SK-N-SH treated with all-trans-retinoic acid at 6 μM for 48 hours (cell line): ENCODE data around the gene PLAGL2.

Source experiments
- ATAC-seq: fragments of 200-7000 bp; cut with Tn5 transposase; 3 replicates; pipeline ENCODE4 v1.9.1; 2020; ENCODE audit warnings: mild to moderate bottlenecking, moderate library complexity
- ARNTL ChIP-seq: fragments of 450-650 bp; formaldehyde crosslinking; IDR thresholded peaks from 2 replicates; pipeline ENCODE4 v1.5.0; 2020; ENCODE audit warnings: low read depth, mild to moderate bottlenecking, moderate library complexity, borderline replicate concordance
- BACH2 ChIP-seq: fragments of 250-450 bp; sonication (Bioruptor Pico); IDR thresholded peaks from 2 replicates; pipeline ENCODE4 v1.9.0; 2021; ENCODE audit warnings: mild to moderate bottlenecking, borderline replicate concordance
- CSDC2 ChIP-seq: fragments of 250-450 bp; sonication (Bioruptor Pico); IDR thresholded peaks from 2 replicates; pipeline ENCODE4 v1.5.0; 2020; ENCODE audit warnings: mild to moderate bottlenecking, moderate library complexity
- ESRRG ChIP-seq: fragments of 250-450 bp; sonication (Bioruptor Pico); IDR thresholded peaks from 2 replicates; pipeline ENCODE4 v1.6.1; 2021; ENCODE audit warnings: mild to moderate bottlenecking
- GLIS3 ChIP-seq: fragments of 250-450 bp; sonication (Bioruptor Pico); IDR thresholded peaks from 2 replicates; pipeline ENCODE4 v1.5.0; 2020; ENCODE audit warnings: mild to moderate bottlenecking, moderate library complexity
- ISL1 ChIP-seq: fragments of 250-450 bp; sonication (Bioruptor Pico); IDR thresholded peaks from 2 replicates; pipeline ENCODE4 v2.1.2; 2022; ENCODE audit warnings: mild to moderate bottlenecking, moderate library complexity
- OSR1 ChIP-seq: fragments of 250-450 bp; sonication (Bioruptor Pico); IDR thresholded peaks from 2 replicates; pipeline ENCODE4 v1.8.0; 2022; ENCODE audit warnings: moderate library complexity, mild to moderate bottlenecking, inconsistent platforms
- PPARA ChIP-seq: fragments of 250-450 bp; sonication (Bioruptor Pico); IDR thresholded peaks from 2 replicates; pipeline ENCODE4 v1.5.0; 2020; ENCODE audit warnings: mild to moderate bottlenecking, borderline replicate concordance
- RARB ChIP-seq: fragments of 250-450 bp; sonication (Bioruptor Pico); IDR thresholded peaks from 2 replicates; pipeline ENCODE4 v1.8.0; 2021; ENCODE audit warnings: mild to moderate bottlenecking, moderate library complexity
- SNAI2 ChIP-seq: fragments of 250-450 bp; sonication (Bioruptor Pico); IDR thresholded peaks from 2 replicates; pipeline ENCODE4 v1.5.0; 2020; ENCODE audit warnings: mild to moderate bottlenecking, moderate library complexity
- TCF4 ChIP-seq: fragments of 250-450 bp; sonication (Bioruptor Pico); IDR thresholded peaks from 2 replicates; pipeline ENCODE4 v1.8.0; 2021; ENCODE audit warnings: mild to moderate bottlenecking, moderate library complexity, borderline replicate concordance
- TOX ChIP-seq: fragments of 250-450 bp; sonication (Bioruptor Pico); IDR thresholded peaks from 2 replicates; pipeline ENCODE4 v1.8.0; 2021; ENCODE audit warnings: mild to moderate bottlenecking, moderate library complexity, borderline replicate concordance
- ZC3H10 ChIP-seq: fragments of 250-450 bp; sonication (Bioruptor Pico); IDR thresholded peaks from 2 replicates; pipeline ENCODE4 v1.5.1; 2021; ENCODE audit warnings: mild to moderate bottlenecking, moderate library complexity
- ZFP3 ChIP-seq: fragments of 250-450 bp; sonication (Bioruptor Pico); IDR thresholded peaks from 2 replicates; pipeline ENCODE4 v1.5.0; 2020; ENCODE audit warnings: mild to moderate bottlenecking, moderate library complexity
- ZFP30 ChIP-seq: fragments of 450-650 bp; formaldehyde crosslinking; IDR thresholded peaks from 2 replicates; pipeline ENCODE4 v1.5.0; 2022; ENCODE audit warnings: mild to moderate bottlenecking, moderate library complexity
- ZNF70 ChIP-seq: fragments of 450-650 bp; formaldehyde crosslinking; IDR thresholded peaks from 2 replicates; pipeline ENCODE4 v1.5.0; 2020; ENCODE audit warnings: mild to moderate bottlenecking, moderate library complexity
- ZNF8 ChIP-seq: fragments of 450-650 bp; formaldehyde crosslinking; IDR thresholded peaks from 2 replicates; pipeline ENCODE4 v1.5.0; 2020; ENCODE audit warnings: mild to moderate bottlenecking, moderate library complexity
- TF ChIP-seq, protein P1 (sequence below): fragments of 250-450 bp; sonication (Bioruptor Pico); IDR thresholded peaks from 2 replicates; pipeline ENCODE4 v1.8.0; 2020; ENCODE audit warnings: mild to moderate bottlenecking, moderate library complexity, borderline replicate concordance
- TF ChIP-seq, protein P2 (sequence below): fragments of 250-450 bp; sonication (Bioruptor Pico); IDR thresholded peaks from 2 replicates; pipeline ENCODE4 v1.5.1; 2021; ENCODE audit warnings: mild to moderate bottlenecking, moderate library complexity
- TF ChIP-seq, protein P3 (sequence below): fragments of 250-450 bp; sonication (Bioruptor Pico); IDR thresholded peaks from 2 replicates; pipeline ENCODE4 v1.5.0; 2020; ENCODE audit warnings: mild to moderate bottlenecking, moderate library complexity

The PLAGL2 gene

GRCh38 chr20:32165836-32166545 is 41.6 kb downstream of the PLAGL2 start:
- ATAC-seq = no peak
- TF ChIP-seq SNAI2 (CRISPR knock-in tag) (no peak), ZNF70 (CRISPR knock-in tag) (no peak), ZNF8 (CRISPR knock-in tag) (no peak), ZC3H10 (no peak), RARB (CRISPR knock-in tag) (no peak), OSR1 (CRISPR knock-in tag) (no peak), BACH2 (CRISPR knock-in tag) (no peak)
- TF ChIP-seq, protein P1, sequence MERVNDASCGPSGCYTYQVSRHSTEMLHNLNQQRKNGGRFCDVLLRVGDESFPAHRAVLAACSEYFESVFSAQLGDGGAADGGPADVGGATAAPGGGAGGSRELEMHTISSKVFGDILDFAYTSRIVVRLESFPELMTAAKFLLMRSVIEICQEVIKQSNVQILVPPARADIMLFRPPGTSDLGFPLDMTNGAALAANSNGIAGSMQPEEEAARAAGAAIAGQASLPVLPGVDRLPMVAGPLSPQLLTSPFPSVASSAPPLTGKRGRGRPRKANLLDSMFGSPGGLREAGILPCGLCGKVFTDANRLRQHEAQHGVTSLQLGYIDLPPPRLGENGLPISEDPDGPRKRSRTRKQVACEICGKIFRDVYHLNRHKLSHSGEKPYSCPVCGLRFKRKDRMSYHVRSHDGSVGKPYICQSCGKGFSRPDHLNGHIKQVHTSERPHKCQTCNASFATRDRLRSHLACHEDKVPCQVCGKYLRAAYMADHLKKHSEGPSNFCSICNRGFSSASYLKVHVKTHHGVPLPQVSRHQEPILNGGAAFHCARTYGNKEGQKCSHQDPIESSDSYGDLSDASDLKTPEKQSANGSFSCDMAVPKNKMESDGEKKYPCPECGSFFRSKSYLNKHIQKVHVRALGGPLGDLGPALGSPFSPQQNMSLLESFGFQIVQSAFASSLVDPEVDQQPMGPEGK (CRISPR knock-in tag) = no peak

DNA sequence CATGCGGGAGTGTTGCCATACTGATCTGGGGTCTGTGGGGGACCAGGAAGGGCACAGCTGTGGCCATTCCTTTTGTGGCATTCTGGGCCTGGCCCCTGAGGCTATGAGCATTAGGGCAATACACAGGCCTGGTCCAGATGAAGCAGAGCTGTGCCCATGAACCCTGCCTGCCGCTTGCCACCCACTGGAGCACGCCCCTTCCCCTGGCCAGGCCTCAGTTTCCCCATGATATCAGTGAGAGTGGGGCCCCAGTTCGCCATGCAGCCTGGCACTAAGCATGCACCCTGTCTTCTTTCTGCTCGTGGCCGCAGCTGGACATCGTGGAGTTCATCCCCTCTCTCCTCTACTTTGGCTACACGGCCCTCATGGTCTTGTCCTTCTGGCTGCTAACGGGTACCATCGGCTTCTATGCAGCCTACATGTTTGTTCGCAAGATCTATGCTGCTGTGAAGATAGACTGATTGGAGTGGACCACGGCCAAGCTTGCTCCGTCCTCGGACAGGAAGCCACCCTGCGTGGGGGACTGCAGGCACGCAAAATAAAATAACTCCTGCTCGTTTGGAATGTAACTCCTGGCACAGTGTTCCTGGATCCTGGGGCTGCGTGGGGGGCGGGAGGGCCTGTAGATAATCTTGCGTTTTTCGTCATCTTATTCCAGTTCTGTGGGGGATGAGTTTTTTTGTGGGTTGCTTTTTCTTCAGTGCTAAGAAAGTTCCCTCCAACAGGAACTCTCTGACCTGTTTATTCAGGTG is 42.4 kb downstream of the PLAGL2 start:
- no peak for ATAC-seq
- TF ChIP-seq RARB (CRISPR knock-in tag) (no peak), ZFP3 (CRISPR knock-in tag) (no peak), ZNF8 (CRISPR knock-in tag) (no peak), BACH2 (CRISPR knock-in tag) (no peak), CSDC2 (CRISPR knock-in tag) (no peak), ESRRG (no peak), ARNTL (CRISPR knock-in tag) (no peak), TCF4 (no peak), ISL1 (CRISPR knock-in tag) (no peak), ZNF70 (CRISPR knock-in tag) (no peak), TOX (CRISPR knock-in tag) (no peak), ZFP30 (no peak)
- TF ChIP-seq, protein P2, sequence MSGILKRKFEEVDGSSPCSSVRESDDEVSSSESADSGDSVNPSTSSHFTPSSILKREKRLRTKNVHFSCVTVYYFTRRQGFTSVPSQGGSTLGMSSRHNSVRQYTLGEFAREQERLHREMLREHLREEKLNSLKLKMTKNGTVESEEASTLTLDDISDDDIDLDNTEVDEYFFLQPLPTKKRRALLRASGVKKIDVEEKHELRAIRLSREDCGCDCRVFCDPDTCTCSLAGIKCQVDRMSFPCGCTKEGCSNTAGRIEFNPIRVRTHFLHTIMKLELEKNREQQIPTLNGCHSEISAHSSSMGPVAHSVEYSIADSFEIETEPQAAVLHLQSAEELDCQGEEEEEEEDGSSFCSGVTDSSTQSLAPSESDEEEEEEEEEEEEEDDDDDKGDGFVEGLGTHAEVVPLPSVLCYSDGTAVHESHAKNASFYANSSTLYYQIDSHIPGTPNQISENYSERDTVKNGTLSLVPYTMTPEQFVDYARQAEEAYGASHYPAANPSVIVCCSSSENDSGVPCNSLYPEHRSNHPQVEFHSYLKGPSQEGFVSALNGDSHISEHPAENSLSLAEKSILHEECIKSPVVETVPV (CRISPR knock-in tag) = no peak

DNA sequence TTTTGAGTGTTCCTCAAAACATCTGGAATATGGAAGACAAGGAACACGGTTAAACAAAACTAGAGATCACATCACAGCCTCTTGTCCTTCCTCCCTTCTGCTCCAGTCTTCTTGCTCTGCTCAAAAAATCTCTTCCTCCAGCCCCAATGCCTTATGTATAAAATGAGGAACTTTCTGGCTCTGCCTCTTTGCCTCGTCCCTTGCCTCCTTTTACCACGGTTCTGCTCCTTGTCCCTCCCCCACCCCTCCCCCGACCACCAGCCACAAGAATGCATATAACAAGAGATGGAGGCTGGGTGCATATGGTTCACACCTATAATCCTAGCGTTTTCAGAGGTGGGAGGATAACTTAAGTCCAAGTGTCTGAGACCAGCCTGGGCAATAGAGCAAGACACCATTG is 43.6 kb downstream of the PLAGL2 start:
- no peak for TF ChIP-seq ARNTL (CRISPR knock-in tag)
- no peak for TF ChIP-seq ZFP3 (CRISPR knock-in tag)
- no peak for TF ChIP-seq ISL1 (CRISPR knock-in tag)
- TF ChIP-seq, protein P3, sequence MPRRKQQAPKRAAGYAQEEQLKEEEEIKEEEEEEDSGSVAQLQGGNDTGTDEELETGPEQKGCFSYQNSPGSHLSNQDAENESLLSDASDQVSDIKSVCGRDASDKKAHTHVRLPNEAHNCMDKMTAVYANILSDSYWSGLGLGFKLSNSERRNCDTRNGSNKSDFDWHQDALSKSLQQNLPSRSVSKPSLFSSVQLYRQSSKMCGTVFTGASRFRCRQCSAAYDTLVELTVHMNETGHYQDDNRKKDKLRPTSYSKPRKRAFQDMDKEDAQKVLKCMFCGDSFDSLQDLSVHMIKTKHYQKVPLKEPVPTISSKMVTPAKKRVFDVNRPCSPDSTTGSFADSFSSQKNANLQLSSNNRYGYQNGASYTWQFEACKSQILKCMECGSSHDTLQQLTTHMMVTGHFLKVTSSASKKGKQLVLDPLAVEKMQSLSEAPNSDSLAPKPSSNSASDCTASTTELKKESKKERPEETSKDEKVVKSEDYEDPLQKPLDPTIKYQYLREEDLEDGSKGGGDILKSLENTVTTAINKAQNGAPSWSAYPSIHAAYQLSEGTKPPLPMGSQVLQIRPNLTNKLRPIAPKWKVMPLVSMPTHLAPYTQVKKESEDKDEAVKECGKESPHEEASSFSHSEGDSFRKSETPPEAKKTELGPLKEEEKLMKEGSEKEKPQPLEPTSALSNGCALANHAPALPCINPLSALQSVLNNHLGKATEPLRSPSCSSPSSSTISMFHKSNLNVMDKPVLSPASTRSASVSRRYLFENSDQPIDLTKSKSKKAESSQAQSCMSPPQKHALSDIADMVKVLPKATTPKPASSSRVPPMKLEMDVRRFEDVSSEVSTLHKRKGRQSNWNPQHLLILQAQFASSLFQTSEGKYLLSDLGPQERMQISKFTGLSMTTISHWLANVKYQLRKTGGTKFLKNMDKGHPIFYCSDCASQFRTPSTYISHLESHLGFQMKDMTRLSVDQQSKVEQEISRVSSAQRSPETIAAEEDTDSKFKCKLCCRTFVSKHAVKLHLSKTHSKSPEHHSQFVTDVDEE (CRISPR knock-in tag) = no peak
- no peak for TF ChIP-seq ESRRG
- no peak for TF ChIP-seq TOX (CRISPR knock-in tag)
- no peak for TF ChIP-seq PPARA
- TF ChIP-seq CSDC2 (CRISPR knock-in tag) = no peak
- TF ChIP-seq, protein P1 (CRISPR knock-in tag) = no peak
- TF ChIP-seq OSR1 (CRISPR knock-in tag) = no peak
- no peak for TF ChIP-seq RARB (CRISPR knock-in tag)
- no peak for TF ChIP-seq ZNF70 (CRISPR knock-in tag)
- no peak for TF ChIP-seq GLIS3
- no peak for TF ChIP-seq ZFP30
- no peak for TF ChIP-seq TCF4
- TF ChIP-seq, all 23 proteins: peak for 0
- ATAC-seq = no peak
